Peyer's patch (tissue), 4 donors: ENCODE data around the gene AMACR. TPM values are rescaled to one million over a fixed set of nuclear protein-coding genes. Genes with fewer than 3 reads are reported as not detected.
A peak's percentile ranks its signal among the peaks of the same experiment; 100 is the strongest.

Source experiments
- DNase-seq, 3 donors: peaks; one replicate each; pipeline ENCODE4 v3.0.0-alpha.2; 2017 to 2019
- H3K27ac ChIP-seq, 4 donors: fragments of 200-600 bp; sonication (generic); one replicate each; pipeline ENCODE4 v1.5.1; 2016 to 2019
- H3K27me3 ChIP-seq, 2 donors: fragments of 200-600 bp; sonication (generic); one replicate each; pipeline ENCODE4 v1.5.1; 2019
- H3K36me3 ChIP-seq, 3 donors: fragments of 200-600 bp; sonication (generic); one replicate each; pipeline ENCODE4 v1.5.1; 2016 to 2019
- H3K4me1 ChIP-seq, 4 donors: fragments of 200-600 bp; sonication (generic); one replicate each; pipeline ENCODE4 v1.5.1; 2016 to 2019
- H3K4me3 ChIP-seq, 4 donors: fragments of 200-600 bp; sonication (generic); 1 replicate in 3 of 4; 2 replicates in 1 of 4; pipeline ENCODE4 v1.5.1; 2016 to 2019; ENCODE audit warnings: mild to moderate bottlenecking in 1 of 4
- H3K9me3 ChIP-seq, 4 donors: fragments of 200-600 bp; sonication (generic); one replicate each; pipeline ENCODE4 v1.5.1; 2016 to 2019; ENCODE audit warnings: mild to moderate bottlenecking in 1 of 4
- POLR2A ChIP-seq, 2 donors: fragments of 450-650 bp; IDR thresholded peaks; one replicate each; pipeline ENCODE4 v1.5.1; 2017; ENCODE audit warnings: antibody characterized with exemption in 2 of 2, mild to moderate bottlenecking in 2 of 2, moderate library complexity in 2 of 2
- total RNA-seq, 4 donors: library from RNA; depleted of rRNA; stranded (reverse); fragments of >200 nt; gene quantifications; one replicate each; pipeline ENCODE4 v1.1.0, GENCODE V29; 2016
- TF ChIP-seq, protein P1 (sequence below), 6 experiments: fragments of 450-650 bp in 4 of 6; fragments of 200-600 bp in 2 of 6; sonication (generic) in 1 of 6; IDR thresholded peaks; one replicate each; pipeline ENCODE4 v1.5.1; 2017 to 2019; ENCODE audit warnings: antibody characterized with exemption in 6 of 6, mild to moderate bottlenecking in 3 of 6, moderate library complexity in 1 of 6

The AMACR gene
- total RNA-seq, 4 donors from 2014 or later, result 14.9 to 24.1 (median 20.3) TPM

DNA sequence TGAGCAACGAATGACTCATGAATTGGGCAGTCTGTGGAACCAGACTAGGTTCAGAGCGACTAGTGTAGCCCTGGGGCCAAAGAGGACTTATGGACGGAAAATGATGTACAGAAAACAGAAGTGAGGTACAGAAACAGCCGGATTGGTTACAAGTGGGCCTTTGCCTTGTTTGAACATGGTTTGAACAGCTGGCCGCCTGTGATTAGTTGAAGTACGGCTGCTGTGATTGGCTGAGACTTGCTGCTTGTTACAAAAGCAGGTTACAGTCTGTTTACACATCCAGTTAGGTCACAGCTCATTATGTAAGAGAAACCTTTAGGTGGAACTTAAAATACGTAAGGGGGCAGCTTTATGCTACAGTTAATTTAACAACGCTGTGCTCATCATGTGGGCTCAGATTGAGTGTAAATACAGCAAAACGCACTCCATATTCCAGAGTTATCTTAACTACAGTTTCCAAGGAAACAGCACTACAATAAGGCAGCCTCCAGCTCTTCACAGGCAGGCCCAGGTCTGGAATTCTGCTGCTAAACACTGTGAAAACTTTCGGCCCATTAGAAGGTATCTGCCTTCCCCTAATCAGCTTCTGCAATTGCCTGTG is 6.5 kb downstream of the AMACR start:
- no peak for TF ChIP-seq POLR2A (IDR thresholded peaks at IDR 0.05)
- TF ChIP-seq, protein P1, sequence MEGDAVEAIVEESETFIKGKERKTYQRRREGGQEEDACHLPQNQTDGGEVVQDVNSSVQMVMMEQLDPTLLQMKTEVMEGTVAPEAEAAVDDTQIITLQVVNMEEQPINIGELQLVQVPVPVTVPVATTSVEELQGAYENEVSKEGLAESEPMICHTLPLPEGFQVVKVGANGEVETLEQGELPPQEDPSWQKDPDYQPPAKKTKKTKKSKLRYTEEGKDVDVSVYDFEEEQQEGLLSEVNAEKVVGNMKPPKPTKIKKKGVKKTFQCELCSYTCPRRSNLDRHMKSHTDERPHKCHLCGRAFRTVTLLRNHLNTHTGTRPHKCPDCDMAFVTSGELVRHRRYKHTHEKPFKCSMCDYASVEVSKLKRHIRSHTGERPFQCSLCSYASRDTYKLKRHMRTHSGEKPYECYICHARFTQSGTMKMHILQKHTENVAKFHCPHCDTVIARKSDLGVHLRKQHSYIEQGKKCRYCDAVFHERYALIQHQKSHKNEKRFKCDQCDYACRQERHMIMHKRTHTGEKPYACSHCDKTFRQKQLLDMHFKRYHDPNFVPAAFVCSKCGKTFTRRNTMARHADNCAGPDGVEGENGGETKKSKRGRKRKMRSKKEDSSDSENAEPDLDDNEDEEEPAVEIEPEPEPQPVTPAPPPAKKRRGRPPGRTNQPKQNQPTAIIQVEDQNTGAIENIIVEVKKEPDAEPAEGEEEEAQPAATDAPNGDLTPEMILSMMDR (IDR thresholded peaks at IDR 0.05), result no peak
- Histone ChIP-seq H3K27ac (peak overlapping the region in 1 of 4 donors; percentile 8), H3K36me3 (peaks cover 0 to 32% (median 0%) of the 10 kb centered on the region in 3 donors), H3K27me3 (no peaks in the 10 kb centered on the region), H3K4me3 (no peak overlapping the region), H3K4me1 (peaks cover 0 to 2% (median 0%) of the 10 kb centered on the region in 4 donors), H3K9me3 (no peaks in the 10 kb centered on the region)
- DNase-seq, result no peak

DNA sequence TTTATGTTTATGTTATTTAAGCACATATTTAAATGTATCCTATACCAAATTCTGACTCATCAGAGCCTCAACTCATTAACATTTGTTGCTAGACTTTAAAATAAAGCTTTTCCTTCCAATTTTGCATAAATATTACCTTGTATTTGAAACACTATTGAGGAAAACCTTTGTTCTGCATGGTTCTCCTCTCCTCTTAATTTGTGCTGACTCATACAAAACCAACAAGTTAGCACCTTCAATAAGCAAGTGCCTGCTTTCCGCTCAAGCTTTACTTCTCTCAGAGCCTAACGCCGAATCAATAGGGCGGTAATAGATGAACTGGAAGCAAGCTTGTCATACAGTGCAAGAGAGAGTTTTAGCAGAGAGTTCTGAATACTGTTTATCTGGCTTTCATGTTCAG is 7.9 kb downstream of the AMACR start:
- DNase-seq, result no peak
- H3K27me3 ChIP-seq, result no peaks in the 10 kb centered on the region

DNA sequence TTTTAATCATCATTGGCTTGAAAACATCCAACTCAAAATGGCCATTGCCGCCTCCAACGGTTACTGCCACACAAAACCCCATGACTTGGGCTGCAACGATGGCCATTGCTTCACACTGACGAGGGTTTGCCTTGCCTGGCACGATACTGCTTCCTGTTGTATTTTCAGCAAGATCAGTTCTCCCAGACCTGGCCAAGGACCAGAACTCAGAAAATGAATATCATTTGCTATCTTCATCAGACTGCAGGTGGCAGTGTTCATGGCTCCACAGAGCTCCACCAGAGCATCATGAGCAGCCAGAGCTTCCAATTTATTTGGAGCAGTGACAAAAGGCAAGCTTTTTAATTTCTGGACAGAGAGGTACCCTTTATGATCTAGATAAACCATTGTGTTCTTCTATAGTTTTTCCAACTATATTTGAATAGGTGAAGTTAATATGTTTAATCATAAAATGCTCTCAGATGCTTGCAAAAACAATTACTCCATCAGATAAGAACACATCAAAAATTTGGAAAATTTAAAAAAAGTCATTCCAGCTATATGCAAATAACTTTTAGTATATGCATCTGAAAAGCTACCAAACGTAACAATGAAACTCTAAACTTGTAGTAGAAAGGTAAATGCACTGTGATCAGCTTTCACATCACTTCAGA is 10.4 kb downstream of the AMACR start:
- Histone ChIP-seq H3K36me3 (peaks cover 0 to 26% (median 0%) of the 10 kb centered on the region in 3 donors), H3K9me3 (no peaks in the 10 kb centered on the region), H3K27ac (no peak overlapping the region), H3K4me3 (no peak overlapping the region), H3K27me3 (no peaks in the 10 kb centered on the region), H3K4me1 (no peaks in the 10 kb centered on the region)
- TF ChIP-seq POLR2A (IDR thresholded peaks at IDR 0.05), result no peak
- TF ChIP-seq, protein P1 (IDR thresholded peaks at IDR 0.05), result peak in 4 of 6 experiments; percentile 54 to 77 (median 72)
- DNase-seq, result peak in 2 of 3 donors; percentile 19 to 60

More for the DNA sequence above, 7.9 kb downstream of the AMACR start:
- Histone ChIP-seq H3K36me3 (peaks cover 0 to 32% (median 0%) of the 10 kb centered on the region in 3 donors), H3K4me3 (no peak overlapping the region), H3K4me1 (no peaks in the 10 kb centered on the region), H3K27ac (no peak overlapping the region), H3K9me3 (no peaks in the 10 kb centered on the region)
- TF ChIP-seq, protein P1 (IDR thresholded peaks at IDR 0.05), result no peak
- no peak for TF ChIP-seq POLR2A (IDR thresholded peaks at IDR 0.05)

- no peak for DNase-seq
- Histone ChIP-seq H3K9me3 (no peaks in the 10 kb centered on the region), H3K36me3 (peaks cover 0 to 22% (median 0%) of the 10 kb centered on the region in 3 donors), H3K4me3 (no peak overlapping the region), H3K4me1 (no peaks in the 10 kb centered on the region), H3K27ac (no peak overlapping the region), H3K27me3 (no peaks in the 10 kb centered on the region)
- TF ChIP-seq, protein P1 (IDR thresholded peaks at IDR 0.05), result no peak
- no peak for TF ChIP-seq POLR2A (IDR thresholded peaks at IDR 0.05)
These were observed 12.0 kb downstream of the AMACR start for GRCh38 chr5:33995865-33996264.

DNA sequence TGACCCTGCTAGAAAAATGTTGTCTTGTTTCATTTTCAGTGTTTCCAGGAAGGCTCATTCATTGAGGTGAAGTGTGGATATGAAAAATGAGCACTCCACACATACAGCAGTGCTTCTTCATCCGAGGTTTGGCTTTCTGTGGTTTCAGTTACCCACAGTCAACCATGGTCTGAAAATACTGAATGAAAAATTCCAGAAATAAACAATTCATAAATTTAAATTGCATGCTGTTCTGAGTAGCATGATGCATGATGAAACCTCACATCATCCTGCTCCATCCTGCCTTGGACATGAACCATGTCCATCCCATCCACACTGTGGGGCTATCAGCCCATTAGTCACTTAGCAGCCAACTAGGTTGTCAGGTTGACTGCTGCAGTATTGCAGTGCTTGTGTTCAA is 13.0 kb downstream of the AMACR start:
- H3K36me3 ChIP-seq, result peaks cover 0 to 18% (median 0%) of the 10 kb centered on the region in 3 donors
- no peak overlapping the region for H3K4me3 ChIP-seq

More for the DNA sequence above, 13.0 kb downstream of the AMACR start:
- DNase-seq, result no peak
- no peak overlapping the region for H3K27ac ChIP-seq
- no peaks in the 10 kb centered on the region for H3K4me1 ChIP-seq
- no peaks in the 10 kb centered on the region for H3K9me3 ChIP-seq
- TF ChIP-seq, protein P1 (IDR thresholded peaks at IDR 0.05), result no peak
- no peak for TF ChIP-seq POLR2A (IDR thresholded peaks at IDR 0.05)
- no peaks in the 10 kb centered on the region for H3K27me3 ChIP-seq
